GM04504 (cell line): ENCODE results near the gene CAP2.
A peak's percentile ranks its signal among the peaks of the same experiment; 100 is the strongest.
"Not testable (repeated sequence)": the region's sequence is repeated elsewhere in the genome, so short reads cannot be mapped to it uniquely, and the experiment has no call there.

Experiments used
- DNase-seq: peaks from one replicate; pipeline ENCODE4 v3.0.0-alpha.2; 2012; ENCODE audit warnings: low read depth

Gene CAP2

GRCh38 chr6:17397764-17398194 is 4.4 kb downstream of the CAP2 start:
- peak; percentile 36 for DNase-seq

GRCh38 chr6:17405181-17405943 is 12.0 kb downstream of the CAP2 start:
- not testable (repeated sequence) for DNase-seq

- DNase-seq, result no peak
These were observed 12.5 kb downstream of the CAP2 start for GRCh38 chr6:17405944-17406245.

- DNase-seq, result no peak
These were observed 14.7 kb downstream of the CAP2 start for GRCh38 chr6:17408081-17408480.

GRCh38 chr6:17410281-17410680 is 16.9 kb downstream of the CAP2 start:
- DNase-seq, result no peak

- no peak for DNase-seq
These were observed 19.9 kb downstream of the CAP2 start for GRCh38 chr6:17413313-17413750.

GRCh38 chr6:17414395-17414794 is 21.0 kb downstream of the CAP2 start:
- DNase-seq, result not testable (repeated sequence)

GRCh38 chr6:17415321-17415720 is 21.9 kb downstream of the CAP2 start:
- no peak for DNase-seq

- no peak for DNase-seq
These were observed 23.4 kb downstream of the CAP2 start for GRCh38 chr6:17416806-17417205.

GRCh38 chr6:17417817-17418216 is 24.4 kb downstream of the CAP2 start:
- peak; percentile 87 for DNase-seq

- DNase-seq, result peak; percentile 53
These were observed 25.1 kb downstream of the CAP2 start for GRCh38 chr6:17418281-17419188.

- no peak for DNase-seq
These were observed 25.8 kb downstream of the CAP2 start for GRCh38 chr6:17419189-17419575.

- no peak for DNase-seq
These were observed 27.0 kb downstream of the CAP2 start for GRCh38 chr6:17420368-17420767.

GRCh38 chr6:17421406-17421805 is 28.0 kb downstream of the CAP2 start:
- no peak for DNase-seq

GRCh38 chr6:17423026-17423425 is 29.6 kb downstream of the CAP2 start:
- DNase-seq, result no peak

- DNase-seq, result no peak
These were observed 33.7 kb downstream of the CAP2 start for GRCh38 chr6:17427062-17427461.

GRCh38 chr6:17427617-17428016 is 34.2 kb downstream of the CAP2 start:
- no peak for DNase-seq

- not testable (repeated sequence) for DNase-seq
These were observed 35.3 kb downstream of the CAP2 start for GRCh38 chr6:17428595-17429120.

GRCh38 chr6:17429383-17430061 is 36.1 kb downstream of the CAP2 start:
- DNase-seq, result no peak

- peak; percentile 74 for DNase-seq
These were observed 38.2 kb downstream of the CAP2 start for GRCh38 chr6:17431581-17431980.

- no peak for DNase-seq
These were observed 39.0 kb downstream of the CAP2 start for GRCh38 chr6:17432356-17432755.

- DNase-seq, result no peak
These were observed 46.0 kb downstream of the CAP2 start for GRCh38 chr6:17439243-17439993.
